Activated T-helper 1 cell treated with anti-CD3 and anti-CD28 coated beads, Interleukin-2, amount 50 U/mL, for 16 hours (primary cell): ENCODE data around the gene SF1.

Experiments used
- DNase-seq, 2 donors: peaks; one replicate each; pipeline ENCODE4 v3.0.0-alpha.2; 2020; ENCODE audit warnings: low read depth in 1 of 2, low spot score in 1 of 2

The SF1 gene

DNA sequence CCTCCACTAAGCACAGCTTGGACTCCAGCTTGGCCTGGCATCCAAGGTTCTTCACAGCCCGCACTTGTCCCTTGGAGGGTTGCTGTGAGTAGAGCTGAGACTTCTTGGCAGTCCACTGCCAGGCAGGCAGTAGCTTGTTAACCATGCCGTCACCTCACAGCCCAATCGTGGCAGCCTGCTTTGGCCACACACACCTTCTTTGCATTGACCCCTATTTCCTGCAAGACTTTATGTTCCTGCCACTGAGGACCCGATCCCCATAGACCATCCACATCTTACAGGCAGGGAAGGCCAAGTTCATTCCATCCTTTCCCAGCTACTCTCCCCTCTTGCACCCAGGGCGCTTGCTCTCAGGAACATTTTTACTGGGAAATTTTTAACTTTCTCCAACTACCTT is 16.1 kb downstream of the SF1 start:
- no peak for DNase-seq

DNA sequence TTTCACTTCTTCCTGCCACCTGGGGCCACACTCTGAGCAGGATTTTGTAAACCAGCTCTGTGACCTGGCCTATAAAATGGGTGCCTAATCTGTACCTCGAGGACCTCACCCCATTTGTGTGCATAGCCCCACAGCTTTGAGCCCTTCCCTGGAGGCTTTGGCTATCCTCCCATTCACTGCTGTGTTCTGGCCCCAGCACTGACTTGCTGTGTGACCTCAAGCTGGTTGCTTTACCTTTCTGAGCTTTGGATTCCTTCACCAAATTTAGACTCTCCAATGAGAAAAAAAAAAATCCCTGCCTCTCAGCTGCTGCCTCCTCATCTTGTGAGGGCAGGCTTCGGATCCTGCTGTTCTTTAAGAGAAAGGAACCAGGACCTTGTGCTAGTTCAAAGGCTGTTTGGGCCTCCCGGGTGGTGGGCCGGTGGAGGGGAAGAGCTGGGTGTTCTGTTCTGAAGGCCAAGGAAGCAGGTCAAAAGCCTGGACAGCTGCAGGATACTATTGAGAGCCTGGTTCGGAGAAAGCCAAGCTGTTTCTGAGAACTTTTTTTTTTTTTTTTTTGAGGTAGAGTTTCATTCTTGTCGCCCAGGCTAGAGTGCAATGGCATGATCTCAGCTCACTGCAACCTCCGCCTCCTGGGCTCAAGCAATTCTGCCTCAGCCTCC is 17.5 kb downstream of the SF1 start:
- no peak for DNase-seq

DNA sequence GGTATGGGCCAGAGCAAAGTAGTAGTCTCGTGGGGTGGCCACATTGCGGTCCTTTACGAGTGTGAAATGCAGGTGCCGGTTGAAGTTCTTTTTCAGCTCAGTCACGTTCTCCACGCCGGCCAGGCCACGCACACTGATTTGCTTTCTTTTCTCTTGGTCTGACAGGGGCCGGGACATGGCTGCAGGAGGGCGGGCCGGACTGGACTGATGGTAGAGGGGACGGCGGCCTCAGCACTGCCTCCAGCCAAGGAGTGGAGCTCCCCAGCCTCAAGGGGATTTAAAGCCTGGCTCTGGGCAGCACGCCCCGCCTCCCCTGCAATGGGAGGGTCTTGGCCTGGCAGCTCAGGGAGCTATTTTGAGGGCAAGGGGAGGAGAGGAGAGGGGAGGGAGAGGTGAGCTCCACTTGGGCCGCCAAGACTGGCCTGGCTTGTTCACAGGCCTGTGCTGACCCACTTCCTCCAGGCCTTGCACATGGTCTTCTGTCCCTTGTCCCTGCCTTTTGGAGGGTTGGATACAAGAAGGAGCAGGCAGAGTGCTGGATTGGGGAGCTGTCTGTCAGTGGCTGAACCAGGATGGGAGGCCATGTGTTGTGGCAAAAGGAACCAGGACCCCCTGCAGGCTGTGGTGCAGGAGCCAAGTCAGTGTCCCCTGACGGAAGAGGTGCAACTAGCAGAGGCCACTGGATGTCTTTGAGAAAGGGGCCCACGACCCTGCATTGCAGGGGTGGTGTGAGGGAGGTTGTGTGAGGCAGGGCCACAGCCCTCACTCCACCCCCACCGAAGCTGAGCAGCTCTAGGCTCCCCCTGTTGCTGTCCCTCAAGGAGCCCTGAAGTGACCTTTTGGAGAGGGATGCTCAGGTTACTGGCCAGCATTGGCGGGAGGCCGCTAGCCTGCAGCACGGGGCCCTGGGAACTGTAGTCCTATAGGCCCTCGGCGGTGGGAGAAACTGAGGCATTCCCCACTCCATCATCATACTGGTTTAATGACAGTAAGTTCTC is 18.3 kb downstream of the SF1 start, which contains the start of gene PYGM:
PYGM (minus strand) TSS at position 253 of the 998 bp plus-strand sequence; CDS start at position 177, 76 bp downstream.
- DNase-seq: no peak

DNA sequence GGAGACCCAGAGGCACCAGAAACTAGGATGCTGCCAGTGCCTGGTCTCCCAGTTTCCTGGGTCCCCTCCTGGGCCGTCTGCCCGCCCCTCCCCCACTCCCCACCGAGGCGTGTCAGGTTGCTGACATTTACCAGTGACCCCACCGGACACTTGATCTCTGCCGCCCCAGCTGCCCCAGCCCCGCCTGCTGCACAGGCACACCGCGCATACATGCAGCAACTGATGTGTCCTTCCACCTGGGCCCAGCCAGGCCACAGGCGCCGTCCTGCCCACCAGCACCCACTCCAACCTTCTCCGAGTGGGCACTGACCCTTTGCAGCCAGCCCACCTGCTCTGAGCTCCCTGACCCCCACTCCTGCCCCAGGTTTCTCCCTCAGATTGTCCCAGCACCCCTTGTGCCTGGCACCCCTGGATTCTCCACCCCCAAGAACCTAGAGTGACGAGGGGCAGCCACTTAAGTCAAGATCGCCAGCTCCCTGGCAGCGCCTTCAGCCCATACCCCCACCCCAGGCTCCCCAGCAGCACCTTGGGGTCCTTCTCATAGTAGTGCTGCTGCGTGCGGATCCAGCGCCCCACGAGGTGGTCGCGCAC is 19.1 kb downstream of the SF1 start:
- no peak for DNase-seq

DNA sequence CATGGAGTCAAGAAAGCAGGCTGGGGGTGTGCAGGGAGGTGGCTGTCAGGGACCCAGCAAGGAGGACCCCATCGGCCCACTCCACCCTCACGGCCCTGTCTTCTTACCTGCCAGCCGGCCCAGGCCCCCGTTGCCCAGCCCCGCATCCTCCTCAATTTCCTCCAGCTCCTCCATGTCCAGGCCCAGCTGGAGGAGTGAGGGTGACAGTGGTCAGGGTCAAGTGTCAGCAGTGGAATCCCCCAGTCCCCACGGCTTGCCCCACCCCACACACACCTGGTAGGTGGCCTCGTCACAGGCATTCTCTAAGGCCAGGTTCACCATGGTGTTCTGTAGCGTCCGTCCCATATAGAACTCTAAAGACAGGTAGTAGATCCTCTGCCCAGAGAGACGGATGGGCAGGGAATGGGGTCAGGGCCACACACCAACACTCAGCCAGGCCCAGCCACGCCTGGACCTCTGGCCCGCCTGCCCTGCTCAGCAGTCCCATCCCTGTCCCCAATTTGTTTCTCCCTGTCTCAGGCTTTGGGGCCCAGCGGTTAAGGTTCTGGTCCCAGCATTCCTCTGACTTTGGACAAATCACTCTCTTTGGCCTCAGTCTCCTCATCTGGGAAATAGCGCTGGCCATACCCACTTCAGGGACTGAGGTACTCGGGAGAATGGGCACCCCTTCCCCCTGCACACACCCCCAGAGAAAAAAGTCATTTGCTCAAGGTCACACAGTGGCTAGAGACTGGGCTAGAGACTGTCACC is 19.8 kb downstream of the SF1 start:
- DNase-seq: no peak

DNA sequence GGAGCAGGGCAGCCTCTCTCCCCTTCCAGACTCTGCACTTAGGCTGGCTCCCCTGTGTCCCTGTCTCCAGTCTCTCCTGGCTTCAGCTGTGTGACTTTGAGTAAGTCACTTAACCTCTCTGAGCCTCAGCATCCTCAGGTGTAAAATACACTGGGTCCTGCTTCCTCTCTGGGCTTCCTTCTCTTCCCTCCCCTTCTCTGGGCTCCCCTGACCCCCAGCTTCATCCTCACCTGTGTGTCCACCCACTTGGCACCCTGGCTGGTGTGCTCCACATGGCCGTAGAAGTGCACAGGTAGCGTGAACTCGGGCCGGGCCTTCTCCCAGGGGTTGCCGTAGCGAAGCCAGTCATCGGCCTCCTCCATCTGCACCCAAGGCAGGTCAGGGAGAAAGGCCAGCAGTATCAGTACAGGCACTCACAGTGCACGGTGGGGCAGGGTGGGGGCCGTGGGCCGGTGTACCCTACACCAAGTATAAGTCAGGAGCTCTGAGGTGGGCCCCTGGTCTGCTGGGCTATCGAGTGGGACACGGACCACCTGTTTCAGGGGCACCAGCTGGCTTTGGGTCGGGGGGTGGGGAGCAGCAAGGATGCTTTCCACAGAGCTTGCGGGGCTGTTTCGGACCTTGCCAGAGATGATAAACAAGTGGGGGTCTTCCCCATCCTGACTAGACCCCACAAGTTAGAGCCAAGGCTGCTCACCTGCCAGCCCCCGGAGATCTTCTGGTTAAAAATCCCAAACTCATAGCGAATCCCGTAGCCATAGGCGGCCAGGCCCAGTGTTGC is 20.6 kb downstream of the SF1 start:
- no peak for DNase-seq

DNA sequence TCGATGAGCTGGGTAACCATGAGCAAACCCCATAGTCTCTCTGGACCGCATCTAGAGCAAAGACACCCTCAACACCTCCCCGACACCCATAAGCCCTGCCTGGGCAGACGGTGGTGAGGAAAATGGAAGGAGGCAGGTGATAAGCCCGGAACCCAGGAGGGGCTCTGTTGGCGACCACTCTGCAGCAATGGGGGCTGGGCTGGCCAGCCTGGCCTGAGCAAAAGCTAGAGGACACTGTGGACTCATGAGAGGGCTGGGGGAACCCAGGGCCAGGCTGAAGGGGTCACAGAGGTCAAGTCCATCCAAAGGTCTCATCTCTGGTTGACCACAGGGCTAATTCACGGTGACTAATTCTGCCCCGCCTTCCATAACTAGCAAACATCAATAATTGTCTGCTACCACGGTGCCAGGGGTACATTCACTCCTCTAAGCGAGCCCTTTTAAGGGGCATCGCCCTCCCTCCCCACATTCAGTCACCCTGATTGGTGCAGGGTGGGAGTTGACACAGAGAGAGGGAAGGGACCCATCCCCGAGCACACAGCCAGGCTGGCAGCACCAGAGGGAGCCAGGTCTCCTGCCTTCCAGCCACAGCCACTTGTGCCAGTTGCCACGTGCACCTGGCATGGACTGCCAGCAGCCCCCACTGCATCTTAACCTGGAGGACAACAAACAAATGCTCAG is 22.5 kb downstream of the SF1 start:
- no peak for DNase-seq

DNA sequence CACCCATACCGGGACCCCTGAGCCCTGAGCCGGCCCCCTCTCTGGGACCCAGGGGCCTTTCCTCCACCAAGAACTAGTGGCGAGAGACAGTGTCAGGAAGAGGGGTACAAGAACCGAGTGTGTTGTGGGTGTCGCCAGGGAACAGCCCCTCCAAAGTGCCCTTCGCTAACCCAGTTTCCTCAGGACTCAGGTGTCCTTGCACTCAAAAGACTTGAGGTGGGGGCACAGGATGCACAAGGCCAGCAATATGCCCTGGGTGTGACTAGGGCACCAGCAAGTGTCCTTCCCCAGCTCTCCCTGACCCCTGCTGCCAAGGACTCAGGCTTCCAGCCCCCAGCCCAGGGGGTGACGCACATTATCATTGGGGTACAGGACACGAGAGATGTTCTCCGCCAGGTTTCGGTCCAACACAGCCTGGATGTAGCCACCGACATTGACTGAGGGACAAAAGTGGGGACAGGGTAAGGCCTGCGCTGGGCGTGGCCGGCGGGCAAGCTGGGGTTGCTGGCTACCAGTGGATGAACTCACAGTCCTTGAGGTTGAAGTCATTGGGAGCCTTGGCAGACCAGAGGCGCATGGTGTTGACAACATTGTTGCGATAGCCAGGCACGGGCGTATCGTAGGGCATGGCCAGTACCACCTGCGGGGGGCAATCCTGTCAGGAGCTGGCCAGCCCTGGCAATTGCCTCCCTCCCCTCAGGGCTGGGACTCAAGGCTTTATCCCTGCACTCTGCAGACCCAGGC is 23.3 kb downstream of the SF1 start:
- DNase-seq: no peak

DNA sequence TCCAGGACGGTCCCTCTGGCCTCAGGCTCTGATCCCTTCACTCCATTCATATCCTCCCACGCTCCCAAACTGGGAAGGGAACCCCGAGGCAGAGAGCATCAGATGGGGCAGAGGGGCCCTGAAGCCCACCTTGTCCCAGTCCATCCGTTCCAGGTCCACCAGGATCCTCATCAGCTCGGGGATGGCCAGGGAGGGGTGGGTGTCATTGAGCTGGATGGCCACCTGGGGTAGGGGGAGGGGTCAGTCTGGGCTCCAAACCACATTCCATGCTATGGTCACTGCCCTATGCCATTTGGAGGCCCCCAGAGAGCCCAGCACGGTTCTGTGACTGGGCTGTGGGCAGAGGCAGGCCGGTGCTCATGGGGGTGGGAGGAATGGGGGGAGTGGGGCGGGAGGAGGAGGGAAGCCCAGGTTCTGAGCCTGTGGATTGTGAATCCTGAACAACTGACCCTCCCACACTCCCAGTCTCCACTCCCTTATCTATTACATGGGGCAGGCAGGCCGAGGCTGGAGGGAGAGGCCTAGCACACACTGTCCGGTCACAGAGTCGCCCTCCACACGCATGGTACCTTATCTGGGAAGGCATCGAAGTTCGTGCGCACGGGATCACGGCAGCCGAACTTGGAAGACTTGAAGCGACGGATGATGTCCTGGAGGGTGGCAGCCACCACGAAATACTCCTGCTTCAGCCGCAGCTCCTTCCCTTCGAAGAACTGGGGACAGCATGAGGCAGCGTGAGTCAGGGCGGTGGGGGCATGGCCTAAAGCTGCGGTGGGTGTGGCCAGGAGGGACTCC is 24.0 kb downstream of the SF1 start:
- DNase-seq: no peak

DNA sequence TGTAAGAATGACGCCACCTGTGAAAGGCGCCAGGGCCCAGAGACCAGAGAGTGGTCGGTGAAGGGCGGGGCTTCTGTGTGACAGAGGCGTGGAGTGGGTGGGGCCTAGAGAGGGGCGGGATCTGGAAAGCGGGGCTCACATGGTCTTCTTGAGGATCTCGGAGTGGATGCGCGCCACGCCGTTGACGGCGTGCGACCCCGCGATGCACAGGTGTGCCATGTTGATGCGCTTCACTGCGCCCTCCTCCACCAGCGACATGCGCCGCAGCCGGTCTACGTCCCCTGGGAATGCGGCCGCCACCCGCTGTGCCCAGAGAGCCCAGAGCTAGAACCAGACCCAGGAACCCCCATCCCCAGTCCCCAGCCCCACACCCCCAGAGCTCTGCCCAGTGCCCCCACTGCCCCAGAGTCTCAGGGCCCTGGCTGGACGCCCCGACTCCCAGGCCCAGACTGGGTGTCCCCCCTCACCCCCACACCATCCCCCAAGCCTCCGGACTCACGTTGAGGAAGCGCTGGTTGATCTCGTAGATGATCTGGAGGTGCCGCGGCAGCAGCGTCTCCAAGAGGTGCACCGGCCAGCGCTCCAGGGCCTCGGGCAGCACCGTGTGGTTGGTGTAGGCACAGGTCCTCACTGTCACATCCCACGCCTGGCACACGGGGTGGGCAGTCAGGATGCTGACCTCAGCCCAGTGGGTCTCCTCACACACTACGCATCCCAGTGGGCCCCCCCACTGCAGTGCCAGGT is 24.8 kb downstream of the SF1 start:
- no peak for DNase-seq

DNA sequence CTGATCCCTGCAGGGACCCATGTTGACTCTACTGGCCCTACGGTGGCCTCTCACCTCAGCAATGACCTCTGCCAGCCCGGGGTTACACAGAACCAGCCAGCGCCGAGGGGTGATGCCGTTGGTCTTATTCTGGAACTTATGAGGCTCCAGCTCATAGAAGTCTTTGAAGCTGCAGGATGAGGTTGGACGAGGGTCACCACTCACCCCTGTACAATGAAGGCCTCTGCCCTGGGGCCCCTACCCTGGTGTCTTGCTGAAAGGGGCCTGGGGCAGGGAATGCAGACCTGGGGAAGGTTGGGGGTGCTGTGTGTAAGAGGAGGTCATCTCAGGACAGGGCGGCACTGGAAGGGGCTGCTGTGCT is 25.3 kb downstream of the SF1 start:
- DNase-seq: no peak

DNA sequence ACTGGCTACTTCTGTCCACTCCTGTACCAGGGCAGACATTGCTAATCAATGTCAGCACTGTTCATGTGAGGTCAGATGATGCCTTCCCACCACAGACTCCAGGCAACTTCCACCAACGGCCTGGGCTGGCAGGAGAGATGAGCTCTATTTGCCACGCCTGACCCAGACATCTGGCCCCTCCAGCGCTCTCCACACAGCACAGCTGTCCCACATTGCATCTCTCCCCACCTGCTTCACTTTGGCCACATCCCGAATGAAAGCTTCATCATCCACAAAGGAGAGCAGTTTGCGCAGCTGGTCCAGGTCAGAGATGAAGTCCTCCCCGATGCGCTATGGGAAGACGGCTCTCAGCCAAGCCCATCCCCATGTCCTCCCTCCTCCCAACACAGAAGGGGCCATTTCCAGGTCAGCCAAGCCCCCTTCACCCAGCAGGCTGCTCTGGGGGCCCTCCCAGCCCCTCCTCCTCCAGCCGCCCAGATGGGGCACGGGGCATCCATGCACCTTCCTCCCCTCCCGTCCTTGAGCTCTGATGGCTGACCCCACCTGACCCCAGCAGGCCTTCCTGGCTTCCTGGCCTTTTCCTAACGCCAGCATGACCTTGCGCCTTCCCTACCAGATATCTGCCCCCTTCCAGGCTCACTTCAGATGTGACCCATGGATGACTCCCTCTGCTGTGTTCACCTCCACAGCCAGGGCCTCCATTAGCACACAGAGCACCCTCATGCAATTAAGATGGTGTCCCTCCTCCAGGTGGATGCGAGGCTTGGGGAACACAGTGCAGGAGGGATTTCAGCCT is 26.0 kb downstream of the SF1 start:
- no peak for DNase-seq

DNA sequence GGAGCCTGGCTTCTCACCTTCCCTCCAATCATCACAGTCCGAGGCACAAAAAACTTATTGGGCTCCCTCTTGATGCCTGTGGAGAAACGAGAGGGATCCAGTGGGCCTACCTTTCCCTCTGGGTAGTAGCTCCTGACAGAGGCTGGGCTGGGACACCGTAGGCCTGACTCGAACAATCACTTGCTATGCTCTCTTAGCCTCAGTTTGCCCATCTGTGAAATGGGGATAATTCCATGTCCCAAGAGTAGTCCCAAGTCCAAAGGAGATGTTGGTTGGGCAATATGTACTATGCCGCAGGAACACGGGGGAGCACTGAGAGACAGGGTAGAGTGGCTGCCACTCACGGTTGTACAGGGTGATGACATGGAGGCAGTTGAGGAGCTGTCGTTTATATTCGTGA is 26.8 kb downstream of the SF1 start:
- DNase-seq: no peak

DNA sequence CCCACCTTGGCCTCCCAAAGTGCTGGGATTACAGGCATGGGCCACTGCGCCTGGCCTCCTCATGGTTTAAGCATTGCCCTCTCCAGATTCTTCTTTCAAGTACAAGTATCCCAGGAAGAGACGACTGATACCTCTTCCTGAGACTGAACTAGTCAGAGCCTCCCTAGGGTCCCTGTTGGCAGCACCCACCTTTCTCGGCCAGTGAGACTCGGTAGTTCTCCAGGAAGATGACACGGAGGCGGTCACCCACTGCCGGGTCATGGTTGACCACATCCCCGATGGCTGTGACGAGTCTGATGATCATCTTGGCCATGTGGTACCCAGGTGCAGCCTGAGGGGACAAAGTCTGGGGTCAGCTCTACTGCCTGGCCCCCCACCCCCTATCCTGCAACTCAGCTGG is 27.2 kb downstream of the SF1 start:
- DNase-seq: no peak

DNA sequence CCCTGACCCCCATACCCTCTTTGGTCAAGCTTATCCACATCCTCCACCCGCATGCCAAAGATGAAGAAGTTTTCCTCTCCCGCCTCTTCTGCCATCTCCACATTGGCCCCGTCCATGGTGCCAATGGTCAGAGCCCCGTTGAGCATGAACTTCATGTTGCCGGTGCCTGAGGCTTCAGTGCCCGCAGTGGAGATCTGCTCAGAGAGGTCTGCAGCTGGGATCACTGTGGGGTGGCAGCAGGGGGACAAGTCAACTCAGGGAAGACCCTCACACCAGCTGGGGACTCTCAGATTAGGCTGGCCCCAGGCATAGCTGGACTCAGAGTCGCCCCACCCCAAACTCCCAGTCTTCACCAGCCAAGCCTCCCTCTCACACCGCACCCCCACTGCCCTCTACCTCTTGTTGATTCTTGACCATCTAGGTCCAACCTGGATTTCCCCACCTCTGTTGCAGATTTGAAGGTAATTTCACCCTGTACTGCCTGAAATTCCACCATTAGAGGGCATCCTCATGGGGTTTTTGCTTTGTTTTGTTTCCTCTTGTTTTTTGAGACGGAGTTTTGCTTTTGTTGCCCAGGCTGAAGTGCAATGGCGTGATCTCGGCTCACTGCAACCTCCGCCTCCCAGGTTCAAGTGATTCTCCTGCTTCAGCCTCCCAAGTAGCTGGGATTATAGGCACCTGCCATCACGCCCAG is 27.8 kb downstream of the SF1 start:
- DNase-seq: no peak

DNA sequence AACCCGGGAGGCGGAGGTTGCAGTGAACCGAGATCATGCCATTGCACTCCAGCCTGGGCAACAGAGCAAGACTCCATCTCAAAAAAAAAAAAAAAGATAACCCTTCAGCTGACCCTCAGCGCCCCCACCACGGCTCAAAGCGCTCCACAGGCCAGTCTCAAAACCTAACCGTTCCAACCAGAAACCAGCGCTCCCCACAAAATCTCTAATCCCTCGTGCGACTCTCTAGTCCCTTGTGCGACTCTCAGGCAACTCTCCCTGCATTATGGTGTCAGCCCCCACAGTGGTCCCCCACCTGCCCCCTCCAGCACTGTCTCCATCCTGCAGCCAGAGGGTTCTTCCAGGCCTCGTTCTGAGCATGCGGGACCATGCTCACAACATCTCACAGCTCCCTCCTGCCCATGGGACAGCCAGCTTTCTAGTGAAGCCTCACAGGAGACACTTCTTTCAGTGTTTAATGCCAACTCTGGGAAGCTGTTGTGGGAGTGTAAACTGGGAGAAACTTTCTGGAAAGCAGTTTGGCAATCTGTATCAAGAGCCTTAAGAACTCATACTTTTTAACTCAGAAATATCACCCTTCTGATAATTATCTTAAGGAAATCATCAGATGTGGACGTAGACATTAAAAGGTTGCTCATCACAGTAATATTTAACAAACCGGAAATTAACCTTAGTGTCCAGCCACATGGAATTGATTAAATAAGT is 30.2 kb downstream of the SF1 start:
- DNase-seq: no peak
